Measurements from ENCODE around the gene B3GLCT. TPM values are rescaled to one million over a fixed set of nuclear protein-coding genes. Genes with fewer than 3 reads are reported as not detected.

B3GLCT gene
- total RNA-seq, 3 donors from 2014 or later (not counting 1 experiment from before 2014, with no cell fraction given) = 6.0 to 8.1 (median 6.2) TPM

DNA sequence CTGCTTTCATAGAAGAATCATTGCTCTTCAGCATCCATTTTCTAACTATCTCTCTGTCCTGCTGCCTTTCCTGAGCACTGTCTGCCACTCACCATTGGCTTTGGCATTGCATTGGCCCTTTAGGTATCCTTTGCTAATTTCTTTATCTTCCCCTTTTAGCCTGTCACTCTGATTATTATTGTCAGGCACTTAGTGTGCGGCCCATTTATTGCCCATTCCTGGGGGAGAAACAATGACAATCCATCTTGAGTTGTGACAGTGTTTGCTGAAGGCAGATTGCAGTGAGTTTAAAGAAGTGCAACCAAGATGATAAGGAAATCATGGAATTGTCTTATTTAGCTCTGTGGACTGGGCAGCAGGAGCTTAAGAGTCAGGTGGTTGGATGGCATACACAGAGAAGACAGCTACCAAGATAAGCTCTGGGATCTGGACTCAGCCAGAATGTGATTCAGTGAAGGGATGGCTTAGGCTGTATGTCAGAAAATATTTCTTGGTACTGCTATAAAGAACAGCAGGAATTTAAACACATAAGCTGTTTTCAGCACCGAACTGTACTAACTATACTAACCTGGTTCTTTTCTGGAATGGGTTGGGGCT, 25.3 kb downstream of the B3GLCT start:
- TF ChIP-seq CTCF (IDR thresholded peaks at IDR 0.05) = no peak
- H3K36me3 Mint-ChIP-seq = no peaks in the 10 kb centered on the region
- H3K27ac Mint-ChIP-seq = no peak overlapping the region
- H3K4me1 Mint-ChIP-seq = peaks cover 0 to 15% of the 10 kb centered on the region in 2 donors
- no peaks in the 10 kb centered on the region for H3K4me1 ChIP-seq (ENCODE audit: control insufficient read depth, insufficient read depth, low read length)
- H3K27me3 ChIP-seq (ENCODE audit: control insufficient read depth, insufficient read depth, low read length) = no peaks in the 10 kb centered on the region
- H3K4me3 ChIP-seq (ENCODE audit: low read length) = no peak overlapping the region
- no peaks in the 10 kb centered on the region for H3K9me3 ChIP-seq (ENCODE audit: control insufficient read depth, insufficient read depth, low read length)
- DNase-seq = no peak
- H3K27me3 Mint-ChIP-seq (ENCODE audit: low read depth in 2 of 2) = no peaks in the 10 kb centered on the region
- WGBS (ENCODE audit: insufficient coverage) = 96% methylated on average over 2 of the region's 2 CpGs
- H3K27ac ChIP-seq (ENCODE audit: low read length) = no peak overlapping the region
- no peaks in the 10 kb centered on the region for H3K36me3 ChIP-seq (ENCODE audit: control insufficient read depth, insufficient read depth, low read length)
- intact Hi-C loops (cut with micrococcal nuclease) = no loop called here
- no peaks in the 10 kb centered on the region for H3K9me3 Mint-ChIP-seq
- no peak overlapping the region for H3K4me3 Mint-ChIP-seq
- ATAC-seq = no peak

- no peaks in the 10 kb centered on the region for H3K4me1 ChIP-seq (ENCODE audit: control insufficient read depth, insufficient read depth, low read length)
- no peak for TF ChIP-seq CTCF (IDR thresholded peaks at IDR 0.05)
- H3K27ac Mint-ChIP-seq = no peak overlapping the region
- intact Hi-C loops (cut with micrococcal nuclease) = no loop called here
- H3K27ac ChIP-seq (ENCODE audit: low read length) = no peak overlapping the region
- ATAC-seq = no peak
- no peak overlapping the region for H3K4me3 Mint-ChIP-seq
- no peaks in the 10 kb centered on the region for H3K27me3 Mint-ChIP-seq (ENCODE audit: low read depth in 2 of 2)
- no peaks in the 10 kb centered on the region for H3K9me3 ChIP-seq (ENCODE audit: control insufficient read depth, insufficient read depth, low read length)
- no peaks in the 10 kb centered on the region for H3K27me3 ChIP-seq (ENCODE audit: control insufficient read depth, insufficient read depth, low read length)
- no peaks in the 10 kb centered on the region for H3K36me3 ChIP-seq (ENCODE audit: control insufficient read depth, insufficient read depth, low read length)
- H3K4me3 ChIP-seq (ENCODE audit: low read length) = no peak overlapping the region
- no peak for DNase-seq
- no peaks in the 10 kb centered on the region for H3K9me3 Mint-ChIP-seq
- no peaks in the 10 kb centered on the region for H3K36me3 Mint-ChIP-seq
- 92% methylated on average over 7 of the region's 9 CpGs for WGBS (ENCODE audit: insufficient coverage)
- H3K4me1 Mint-ChIP-seq = peaks cover 0 to 15% of the 10 kb centered on the region in 2 donors
Observed at GRCh38 chr13:31225998-31226675, 26.4 kb downstream of the B3GLCT start.

GRCh38 chr13:31227063-31227462, 27.3 kb downstream of the B3GLCT start:
- TF ChIP-seq CTCF (IDR thresholded peaks at IDR 0.05) = no peak
- Mint-ChIP-seq H3K4me3 (no peak overlapping the region), H3K27me3 (ENCODE audit: low read depth in 2 of 2) (no peaks in the 10 kb centered on the region), H3K36me3 (no peaks in the 10 kb centered on the region), H3K4me1 (peaks cover 0 to 15% of the 10 kb centered on the region in 2 donors), H3K27ac (no peak overlapping the region), H3K9me3 (no peaks in the 10 kb centered on the region)
- Histone ChIP-seq H3K27me3 (ENCODE audit: control insufficient read depth, insufficient read depth, low read length) (no peaks in the 10 kb centered on the region), H3K36me3 (ENCODE audit: control insufficient read depth, insufficient read depth, low read length) (no peaks in the 10 kb centered on the region), H3K4me1 (ENCODE audit: control insufficient read depth, insufficient read depth, low read length) (no peaks in the 10 kb centered on the region), H3K4me3 (ENCODE audit: low read length) (no peak overlapping the region), H3K9me3 (ENCODE audit: control insufficient read depth, insufficient read depth, low read length) (no peaks in the 10 kb centered on the region), H3K27ac (ENCODE audit: low read length) (no peak overlapping the region)
- intact Hi-C loops (cut with micrococcal nuclease) = no loop called here
- ATAC-seq (no peak), DNase-seq (no peak)

DNA sequence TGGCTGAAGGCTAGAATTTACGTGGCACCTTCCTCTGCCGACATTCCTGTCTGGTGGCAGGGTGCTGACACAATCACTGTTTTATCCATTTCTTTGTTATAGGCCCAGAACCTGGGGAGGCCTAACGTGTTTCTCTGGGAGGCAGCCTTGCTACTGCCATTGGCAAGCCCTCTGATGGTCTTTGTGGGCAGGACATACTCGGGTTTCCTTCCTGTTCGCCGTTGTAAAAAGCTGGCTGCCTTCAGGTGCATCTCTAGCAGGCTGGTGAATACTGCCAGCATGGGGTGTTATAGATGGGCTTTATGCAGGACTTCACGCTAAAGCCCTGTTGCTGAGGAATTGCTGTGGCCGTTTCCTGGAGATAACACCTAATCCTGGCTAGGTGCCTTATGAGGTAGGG, 28.1 kb downstream of the B3GLCT start:
- intact Hi-C loops (cut with micrococcal nuclease) = no loop called here
- Mint-ChIP-seq H3K36me3 (no peaks in the 10 kb centered on the region), H3K4me3 (no peak overlapping the region), H3K4me1 (peaks cover 0 to 15% of the 10 kb centered on the region in 2 donors), H3K9me3 (no peaks in the 10 kb centered on the region), H3K27ac (no peak overlapping the region), H3K27me3 (ENCODE audit: low read depth in 2 of 2) (no peaks in the 10 kb centered on the region)
- Histone ChIP-seq H3K27me3 (ENCODE audit: control insufficient read depth, insufficient read depth, low read length) (no peaks in the 10 kb centered on the region), H3K4me3 (ENCODE audit: low read length) (no peak overlapping the region), H3K4me1 (ENCODE audit: control insufficient read depth, insufficient read depth, low read length) (no peaks in the 10 kb centered on the region), H3K9me3 (ENCODE audit: control insufficient read depth, insufficient read depth, low read length) (no peaks in the 10 kb centered on the region), H3K27ac (ENCODE audit: low read length) (no peak overlapping the region), H3K36me3 (ENCODE audit: control insufficient read depth, insufficient read depth, low read length) (no peaks in the 10 kb centered on the region)
- WGBS (ENCODE audit: insufficient coverage) = 67% methylated on average over 8 of the region's 8 CpGs
- DNase-seq (no peak), ATAC-seq (no peak)
- TF ChIP-seq CTCF (IDR thresholded peaks at IDR 0.05) = no peak
